GM18868 (cell line): ENCODE measurements around the gene SNX24.
A peak's percentile ranks its signal among the peaks of the same experiment; 100 is the strongest.
"Not testable (repeated sequence)": the region's sequence is repeated elsewhere in the genome, so short reads cannot be mapped to it uniquely, and the experiment has no call there.

Experiments used
- ATAC-seq: cut with Tn5 transposase; IDR thresholded peaks from one replicate; pipeline ENCODE4 v1.9.1; 2021; ENCODE audit warnings: mild to moderate bottlenecking, moderate library complexity; ENCODE audit not compliant: unreplicated experiment

The SNX24 gene

DNA sequence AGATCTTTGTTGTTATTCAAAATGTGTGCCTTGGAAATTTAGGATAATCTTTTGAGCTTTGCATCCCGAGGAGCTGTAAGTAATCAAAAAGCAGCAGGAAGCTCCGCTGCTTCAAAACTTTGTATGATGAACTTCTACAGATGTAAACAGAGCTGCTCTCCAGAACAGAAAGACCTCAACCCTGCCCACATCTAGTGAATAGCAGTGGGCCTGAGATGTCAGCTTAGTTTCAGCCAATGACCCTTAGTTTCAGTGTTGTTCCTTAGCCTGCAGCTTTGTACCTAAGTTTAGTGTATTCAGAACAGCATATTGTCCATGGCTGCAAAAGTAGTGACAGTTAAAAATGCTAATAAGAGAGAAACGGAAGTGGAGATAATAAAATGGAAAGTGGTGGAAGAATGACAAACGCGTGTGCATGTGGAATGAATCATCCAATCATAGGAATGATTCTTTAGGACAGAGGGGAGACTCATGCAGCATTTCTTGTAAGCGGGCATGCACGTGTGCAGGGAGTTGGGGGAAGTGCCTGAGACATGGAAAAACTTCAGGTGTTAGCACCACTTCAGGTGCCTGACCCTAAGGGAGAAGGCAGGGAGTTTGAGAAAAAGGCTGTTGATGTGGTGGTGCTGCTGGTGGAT, 24.9 kb downstream of the SNX24 start:
- ATAC-seq, result no peak

DNA sequence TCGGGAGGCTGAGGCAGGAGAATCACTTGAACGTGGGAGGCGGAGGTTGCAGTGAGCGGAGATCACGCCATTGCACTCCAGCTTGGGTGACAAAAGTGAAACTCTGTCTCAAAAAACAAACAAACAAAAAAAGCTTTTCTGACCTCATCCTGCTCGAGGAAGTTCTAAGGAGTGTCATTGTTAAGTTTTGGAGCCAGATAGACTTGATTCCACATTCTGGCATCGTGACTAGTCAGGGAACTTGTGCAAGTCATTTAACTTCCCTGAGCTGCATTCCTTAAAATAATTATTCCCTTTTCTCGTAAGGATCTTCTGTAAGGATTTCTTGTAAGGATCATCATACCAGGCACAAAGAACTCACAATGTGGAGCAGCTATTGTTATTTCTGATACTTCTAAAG, 26.2 kb downstream of the SNX24 start:
- no peak for ATAC-seq

DNA sequence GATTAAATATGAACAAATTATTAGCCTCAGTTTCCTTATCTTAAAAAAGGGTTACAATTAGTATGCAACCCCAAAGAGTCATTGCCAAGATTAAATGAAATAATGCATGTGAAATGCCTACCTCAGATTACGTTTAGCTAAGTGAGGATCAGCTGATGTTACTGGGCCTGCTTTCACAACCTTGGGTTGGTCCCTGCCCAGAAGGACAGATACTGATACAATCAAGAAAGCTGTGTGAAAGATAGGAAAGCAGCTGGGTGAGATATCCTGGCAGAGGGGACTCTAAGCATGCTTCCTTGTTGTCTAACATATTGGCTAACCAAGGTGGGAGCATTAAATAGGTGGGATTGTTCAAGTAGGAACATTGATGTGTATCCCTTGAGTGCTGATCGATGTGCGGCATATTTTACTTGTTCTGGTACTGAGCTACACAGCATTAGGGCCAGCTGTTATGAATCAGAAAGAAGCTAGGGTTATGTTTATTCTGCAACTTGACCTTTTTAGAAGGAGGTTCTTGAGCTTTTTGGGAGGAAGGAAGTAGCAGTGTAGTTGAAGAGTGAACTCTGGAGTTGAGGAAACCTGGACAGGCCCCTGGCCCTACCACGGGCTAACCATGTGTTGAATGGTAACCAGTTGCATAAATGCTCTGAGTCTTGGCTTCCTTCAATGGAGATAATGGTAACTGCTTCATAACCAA, 28.9 kb downstream of the SNX24 start:
- ATAC-seq, result no peak

DNA sequence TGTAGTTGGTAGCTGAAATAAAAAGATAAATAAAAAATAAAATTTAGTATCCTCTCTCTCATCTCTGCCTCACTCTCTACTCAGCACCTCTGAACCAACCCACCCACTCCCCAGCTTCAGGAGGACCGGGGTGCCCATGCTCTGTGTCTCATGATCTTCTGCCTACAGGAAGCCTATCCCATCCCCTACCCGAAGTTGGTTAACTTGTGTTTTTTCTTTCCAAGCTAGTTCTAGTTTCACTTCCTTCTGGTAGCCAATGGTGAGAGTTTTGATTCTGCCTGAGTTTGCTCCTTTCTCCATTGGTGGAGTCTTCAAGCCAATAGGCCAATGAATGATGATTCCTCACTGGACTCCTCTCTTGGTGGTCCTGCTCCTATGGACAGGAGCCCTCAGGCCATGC, 32.1 kb downstream of the SNX24 start:
- ATAC-seq, result peak; percentile 62

DNA sequence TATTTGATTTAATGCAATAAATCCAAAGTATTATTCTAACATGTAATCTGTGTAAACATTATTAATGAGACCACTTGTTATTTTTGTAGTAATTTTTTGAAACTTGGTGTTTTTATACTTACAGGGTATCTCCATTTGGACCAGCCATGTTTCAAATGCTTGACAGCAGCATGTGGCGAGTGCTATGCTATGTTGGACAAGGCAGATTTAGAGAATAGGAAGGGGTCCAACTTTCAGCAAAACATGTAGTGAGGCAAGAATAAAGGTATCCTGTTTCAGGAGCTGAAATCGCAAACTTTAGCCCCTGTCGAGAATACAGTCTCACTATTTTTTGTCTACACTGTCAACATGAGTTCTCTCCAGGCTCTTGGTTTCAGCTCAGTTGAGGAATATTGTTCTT, 33.7 kb downstream of the SNX24 start:
- ATAC-seq, result no peak

DNA sequence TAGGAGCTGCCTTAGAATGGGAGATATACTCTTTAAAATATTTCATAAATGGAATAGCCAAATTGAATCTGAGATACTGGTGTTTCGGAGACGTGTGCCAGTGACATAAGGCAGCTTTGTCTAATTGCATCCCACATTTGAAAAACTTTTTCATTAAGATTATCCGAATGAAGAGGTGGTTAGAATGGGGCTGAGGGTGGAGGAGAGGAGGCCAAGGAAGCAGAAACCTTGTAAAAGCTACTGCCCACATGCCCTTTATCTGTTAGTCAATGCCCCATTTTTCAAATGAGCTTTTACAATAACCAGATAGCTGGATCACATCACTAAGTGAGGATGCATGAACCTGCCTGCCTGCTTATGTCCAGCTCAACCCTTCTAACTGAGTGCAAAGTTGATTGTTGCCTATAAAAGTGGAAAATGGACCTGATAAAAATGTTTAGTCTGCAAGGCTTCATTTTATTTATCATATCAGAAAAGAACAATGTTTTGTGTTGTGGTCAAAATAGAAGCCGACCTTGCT, 34.8 kb downstream of the SNX24 start:
- ATAC-seq, result no peak

DNA sequence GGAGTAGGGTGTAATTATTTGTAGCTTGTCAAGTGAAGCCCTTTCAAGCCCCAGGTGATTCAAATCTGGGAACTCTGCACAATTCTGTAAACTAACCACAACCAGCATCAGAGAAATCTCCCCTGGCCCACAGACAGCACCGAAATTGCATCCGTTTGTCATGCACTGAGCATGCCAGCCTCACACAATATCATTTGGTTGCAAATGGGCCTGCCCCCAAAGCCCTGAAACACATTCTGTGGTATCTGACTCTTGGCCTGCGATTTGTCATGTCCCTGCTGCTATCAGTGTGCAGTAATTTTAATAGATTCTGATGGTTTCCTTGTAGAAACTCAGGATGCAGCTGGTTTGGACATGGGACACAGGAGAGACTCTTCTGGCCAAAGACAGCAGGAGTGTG, 35.3 kb downstream of the SNX24 start:
- peak; percentile 78 for ATAC-seq

DNA sequence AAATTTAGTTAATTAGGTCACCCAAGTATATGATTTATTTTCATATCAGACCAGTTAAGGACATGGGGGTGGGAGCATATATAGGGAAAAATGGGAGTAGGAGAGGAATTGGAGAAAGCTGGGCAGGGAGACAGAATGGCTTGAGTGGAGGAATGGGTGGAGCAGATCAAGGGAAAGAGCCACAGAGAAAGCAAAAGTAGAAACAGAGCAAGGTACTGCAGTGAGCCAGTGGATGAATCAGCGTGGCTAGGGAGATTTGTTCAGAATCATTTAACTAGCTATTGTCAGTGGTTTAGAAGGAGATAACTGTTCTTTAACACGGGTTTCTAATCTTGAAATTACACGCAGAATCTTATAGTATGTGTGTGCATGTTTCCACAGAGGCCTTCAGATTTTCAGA, 37.4 kb downstream of the SNX24 start:
- peak; percentile 54 for ATAC-seq

DNA sequence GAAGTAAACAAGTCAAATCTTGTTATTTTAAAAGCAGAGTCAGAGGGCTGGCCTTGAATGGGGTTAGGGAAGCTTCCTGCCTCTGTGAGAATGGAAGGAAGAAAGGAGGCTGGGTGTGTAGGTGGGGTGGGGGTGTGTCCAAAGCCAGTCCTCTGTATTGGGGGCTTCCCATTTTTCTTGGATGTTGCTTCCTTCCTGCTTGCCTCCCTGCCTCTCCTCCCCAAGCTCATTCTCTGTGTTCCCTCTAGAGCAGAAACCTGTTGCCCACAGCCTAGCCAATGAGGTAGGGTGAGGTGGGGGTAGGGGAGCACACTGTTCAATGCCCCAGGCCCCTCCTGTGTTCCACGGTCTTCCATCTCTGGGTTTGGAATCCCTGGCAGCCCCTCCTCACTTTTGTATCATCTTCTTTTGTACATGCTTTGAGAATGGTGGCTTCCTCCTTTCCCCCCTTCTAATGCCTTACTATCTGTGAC, 39.7 kb downstream of the SNX24 start:
- ATAC-seq, result no peak

DNA sequence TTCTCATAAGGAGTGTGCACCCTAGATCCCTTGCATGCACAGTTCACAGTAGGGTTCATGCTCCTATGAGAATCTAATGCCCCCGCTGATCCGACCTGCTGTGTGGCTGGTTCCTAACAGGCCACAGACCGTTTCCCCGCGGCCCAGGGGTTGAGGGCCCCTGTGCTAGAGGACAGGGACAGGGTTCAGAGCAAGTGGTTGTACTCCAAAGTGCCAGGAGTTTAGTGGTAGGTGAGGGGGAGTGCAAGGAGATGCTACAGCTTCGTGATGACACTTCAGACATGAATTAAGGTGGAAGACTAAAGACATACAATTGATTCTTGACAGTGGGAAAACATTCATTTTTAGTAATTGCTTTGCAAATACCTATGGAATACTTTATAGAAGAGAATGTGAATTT, 40.5 kb downstream of the SNX24 start:
- ATAC-seq, result no peak

DNA sequence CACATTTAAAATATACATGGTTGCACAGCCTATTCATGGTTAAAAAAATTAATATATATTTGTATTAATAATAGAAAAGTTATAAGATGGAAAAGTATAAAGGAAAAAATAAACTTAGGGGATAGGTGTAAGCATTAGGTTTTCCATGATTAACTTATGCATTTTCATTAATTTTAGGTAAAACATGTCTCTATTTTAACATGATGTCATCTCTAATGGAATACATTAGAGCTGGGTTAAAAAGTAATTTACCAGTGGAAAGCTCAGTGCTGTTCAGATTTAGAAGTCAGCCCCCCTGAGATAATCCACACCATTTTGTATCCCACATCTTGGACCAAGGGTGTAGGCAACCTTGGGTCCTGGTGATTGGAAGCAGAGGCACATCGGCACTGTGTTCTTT, 49.7 kb downstream of the SNX24 start:
- no peak for ATAC-seq

DNA sequence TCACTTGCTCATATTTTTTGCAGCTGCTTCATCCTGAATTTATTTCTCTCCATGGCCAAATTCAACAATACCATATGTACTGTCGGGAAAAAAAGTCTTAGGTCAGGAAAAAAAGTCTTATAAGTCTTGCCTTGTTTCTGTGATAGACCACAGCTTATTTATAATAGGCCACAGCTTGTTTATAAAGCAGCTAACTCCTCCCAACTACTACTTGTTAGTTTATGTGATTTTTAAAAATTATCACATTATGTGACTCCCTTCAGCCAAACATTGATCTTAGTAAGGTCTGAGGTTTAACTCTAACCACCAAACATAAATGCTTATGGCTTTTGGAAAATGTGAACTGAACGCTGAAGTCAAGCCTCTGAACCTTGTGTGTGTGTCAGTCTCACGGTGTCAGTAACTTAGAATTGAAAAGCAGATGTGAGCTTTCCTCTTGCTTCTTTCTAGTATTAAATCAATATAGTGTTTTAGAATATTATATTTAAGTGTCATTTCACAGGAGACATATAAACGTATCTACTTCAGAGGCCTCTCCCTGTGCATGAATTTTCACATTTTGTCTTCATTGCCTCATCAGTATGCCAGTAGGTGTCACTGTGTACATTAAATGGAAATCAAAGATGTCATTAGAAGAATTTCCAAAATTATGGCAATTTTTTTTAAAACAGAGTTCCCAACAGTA, 51.3 kb downstream of the SNX24 start:
- ATAC-seq, result no peak

DNA sequence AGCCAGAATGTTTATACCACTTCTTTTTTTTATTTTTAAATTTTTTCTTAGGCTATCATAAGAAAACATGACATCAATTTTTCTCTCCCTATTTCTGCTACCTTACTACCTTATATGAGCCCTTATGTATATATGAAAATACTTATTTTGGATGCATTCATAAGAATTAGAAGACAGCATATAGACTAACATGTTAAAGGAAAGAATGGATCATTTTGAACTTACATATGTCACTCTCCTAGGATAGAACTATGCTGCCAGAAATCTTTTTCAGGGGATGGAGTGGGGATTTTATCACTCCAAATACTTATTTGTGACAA, 51.8 kb downstream of the SNX24 start:
- no peak for ATAC-seq

DNA sequence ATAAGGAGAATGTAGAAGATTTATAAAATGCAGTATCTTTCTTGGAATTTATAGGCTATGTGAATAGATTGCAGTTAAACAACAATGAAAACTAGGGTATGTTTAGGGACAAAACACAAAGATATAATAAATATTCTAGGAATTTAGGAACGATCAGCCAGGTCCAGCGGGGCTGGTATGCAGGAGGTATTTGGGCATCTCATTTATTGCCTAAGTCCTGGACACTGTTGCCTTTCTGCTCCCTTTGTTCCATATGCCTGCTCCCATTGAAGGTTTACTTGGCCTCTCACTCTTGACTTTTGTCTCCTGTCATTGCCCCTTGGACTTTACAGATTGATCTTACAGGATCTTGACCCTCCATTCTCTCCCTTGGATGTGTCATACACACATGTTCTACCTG, 55.9 kb downstream of the SNX24 start:
- no peak for ATAC-seq

DNA sequence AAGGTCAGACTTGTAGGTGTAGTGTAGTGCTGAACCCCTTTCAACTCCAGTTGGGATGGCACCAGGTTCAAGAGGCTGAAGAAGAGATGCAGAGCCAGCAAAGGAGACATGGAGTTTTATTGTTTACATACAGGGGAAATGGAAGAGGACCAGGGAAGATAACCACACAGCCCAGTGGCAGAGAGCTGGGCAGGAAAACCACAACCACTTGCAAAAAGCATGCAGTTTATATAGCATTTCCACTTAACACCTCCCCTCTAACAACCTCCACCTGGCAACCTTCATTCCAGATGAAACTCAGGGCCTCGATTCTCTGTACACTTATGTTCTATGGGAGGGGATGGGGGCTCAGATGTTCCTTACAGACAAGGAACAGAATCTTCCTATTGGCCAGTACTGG, 56.9 kb downstream of the SNX24 start:
- no peak for ATAC-seq

DNA sequence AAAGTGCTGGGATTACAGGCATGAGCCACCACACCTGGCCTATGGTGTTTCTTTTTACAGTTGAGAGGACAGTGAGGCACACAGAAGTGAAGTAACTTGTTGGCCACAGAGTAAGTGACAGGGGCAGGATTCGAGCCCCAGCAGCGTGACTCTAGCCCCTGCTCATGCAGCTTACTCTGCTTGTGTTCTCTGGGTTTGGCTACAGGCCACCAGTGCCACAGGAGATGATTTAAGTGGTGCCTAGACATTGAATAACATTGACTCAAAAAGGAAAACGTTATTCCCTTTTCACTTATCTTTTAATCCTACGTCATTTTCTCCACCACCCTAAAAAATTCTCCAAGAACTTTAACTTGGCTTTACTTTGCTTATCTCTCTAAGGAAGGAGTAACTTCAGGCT, 61.4 kb downstream of the SNX24 start:
- no peak for ATAC-seq

DNA sequence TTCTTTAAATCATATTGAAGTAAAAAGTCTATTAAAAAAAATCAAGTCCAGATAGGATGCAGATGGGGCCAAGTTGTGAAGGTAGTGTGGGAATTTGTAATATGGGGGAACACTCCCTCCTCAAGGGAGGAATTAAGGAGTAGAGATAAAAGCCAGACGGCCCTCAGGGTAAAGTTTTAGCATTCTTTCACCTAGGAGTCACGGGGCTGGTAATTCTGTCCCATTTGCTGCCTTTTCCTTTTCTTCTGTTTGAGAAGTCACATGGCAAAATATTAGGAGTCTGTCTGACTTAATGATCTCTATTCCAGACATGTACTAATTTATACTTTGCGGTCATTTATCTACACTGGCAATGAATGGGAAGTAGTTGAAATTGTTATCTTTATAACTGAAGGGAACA, 61.9 kb downstream of the SNX24 start:
- ATAC-seq, result no peak

DNA sequence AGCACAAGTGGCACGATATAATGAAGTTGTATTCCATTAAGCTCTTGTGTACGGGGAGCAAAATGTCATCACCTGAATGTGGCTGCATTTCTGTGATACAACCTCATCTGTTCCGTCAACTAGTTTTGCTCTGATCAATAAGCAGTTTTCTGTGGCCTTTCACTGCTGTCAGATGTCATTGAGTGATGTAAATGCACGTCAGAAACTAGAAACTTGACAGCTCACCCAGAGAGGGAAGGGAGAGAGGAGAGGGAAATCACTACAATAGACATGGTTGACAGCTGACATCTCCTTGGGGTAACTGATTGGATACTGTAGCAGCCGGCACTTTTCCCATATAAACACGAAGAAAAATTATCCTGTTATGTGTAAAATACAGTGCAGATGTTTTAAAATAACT, 62.7 kb downstream of the SNX24 start:
- ATAC-seq, result no peak

DNA sequence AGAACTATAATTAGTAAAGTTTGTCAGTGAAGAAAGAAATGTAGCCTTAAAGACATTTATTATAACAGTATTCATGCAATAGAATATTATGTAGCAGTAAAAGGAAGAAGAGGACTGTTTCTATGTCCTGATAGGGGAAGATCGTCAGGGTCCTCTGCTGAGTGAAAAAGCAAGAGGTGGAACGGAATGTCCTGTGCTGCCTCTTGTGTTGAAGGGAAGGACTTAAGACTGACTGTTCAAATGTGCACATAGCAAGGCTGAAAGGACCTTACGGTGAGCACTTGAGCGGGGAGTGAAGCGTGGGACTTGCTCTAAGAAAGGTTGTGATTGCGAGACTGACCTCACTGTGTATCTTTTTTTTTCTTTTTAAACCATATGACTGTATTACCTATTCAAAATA, 63.2 kb downstream of the SNX24 start:
- no peak for ATAC-seq

DNA sequence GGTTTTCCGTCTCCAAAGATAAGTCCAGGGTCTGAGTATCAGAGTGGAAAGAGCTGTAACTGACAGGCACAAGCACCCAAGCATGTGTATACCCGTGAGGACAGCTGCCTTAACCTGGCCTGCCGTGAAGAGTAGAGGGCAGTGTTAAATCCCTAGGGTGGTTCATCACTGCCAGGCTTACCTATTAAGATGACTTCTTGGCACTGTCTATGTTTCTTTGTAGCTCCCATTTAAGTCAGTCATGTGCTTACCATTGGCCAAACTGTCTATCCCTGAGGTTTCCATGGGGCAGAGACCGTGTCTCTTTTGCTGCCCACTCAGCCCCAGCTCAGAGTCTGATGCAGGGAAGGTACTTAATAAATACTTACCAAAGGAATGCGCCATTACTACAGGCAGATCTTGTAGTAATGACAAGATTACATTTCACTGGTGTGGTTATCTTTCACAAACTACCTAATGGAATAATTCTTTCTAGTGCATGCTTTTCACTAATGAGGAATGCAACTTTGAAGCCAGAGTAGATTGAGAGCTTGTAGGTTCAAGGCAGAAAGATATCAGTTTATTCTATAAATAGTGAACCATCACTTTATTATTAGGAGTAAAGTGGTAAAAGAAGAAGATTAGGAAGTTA, 64.2 kb downstream of the SNX24 start:
- ATAC-seq, result no peak

DNA sequence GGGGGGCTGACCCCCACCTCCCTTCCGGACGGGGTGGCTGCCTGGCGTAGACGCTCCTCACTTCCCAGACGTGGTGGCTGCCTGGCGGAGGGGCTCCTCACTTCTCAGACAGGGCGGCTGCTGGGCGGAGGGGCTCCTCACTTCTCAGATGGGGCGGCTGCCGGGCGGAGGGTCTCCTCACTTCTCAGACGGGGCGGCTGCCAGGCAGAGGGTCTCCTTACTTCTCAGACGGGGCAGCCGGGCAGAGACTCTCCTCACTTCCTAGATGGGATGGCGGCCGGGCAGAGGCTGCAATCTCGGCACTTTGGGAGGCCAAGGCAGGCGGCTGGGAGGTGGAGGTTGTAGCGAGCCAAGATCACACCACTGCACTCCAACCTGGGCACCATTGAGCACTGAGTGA, 68.0 kb downstream of the SNX24 start:
- not testable (repeated sequence) for ATAC-seq
